ENCODE data around the gene INSC.

- TF ChIP-seq TAF1 (IDR thresholded peaks at IDR 0.05; ENCODE audit: low read depth) (no peak), MXI1 (conservative IDR thresholded peaks at IDR 0.05; ENCODE audit: poor library complexity, severe bottlenecking) (no peak), EZH2 (IDR thresholded peaks at IDR 0.05; ENCODE audit: borderline replicate concordance, insufficient read depth, low read length, poor library complexity, severe bottlenecking) (no peak), REST (IDR thresholded peaks at IDR 0.05; ENCODE audit: borderline replicate concordance) (no peak), POLR2AphosphoS5 (IDR thresholded peaks at IDR 0.05) (no peak)
- TF ChIP-seq, protein P1, sequence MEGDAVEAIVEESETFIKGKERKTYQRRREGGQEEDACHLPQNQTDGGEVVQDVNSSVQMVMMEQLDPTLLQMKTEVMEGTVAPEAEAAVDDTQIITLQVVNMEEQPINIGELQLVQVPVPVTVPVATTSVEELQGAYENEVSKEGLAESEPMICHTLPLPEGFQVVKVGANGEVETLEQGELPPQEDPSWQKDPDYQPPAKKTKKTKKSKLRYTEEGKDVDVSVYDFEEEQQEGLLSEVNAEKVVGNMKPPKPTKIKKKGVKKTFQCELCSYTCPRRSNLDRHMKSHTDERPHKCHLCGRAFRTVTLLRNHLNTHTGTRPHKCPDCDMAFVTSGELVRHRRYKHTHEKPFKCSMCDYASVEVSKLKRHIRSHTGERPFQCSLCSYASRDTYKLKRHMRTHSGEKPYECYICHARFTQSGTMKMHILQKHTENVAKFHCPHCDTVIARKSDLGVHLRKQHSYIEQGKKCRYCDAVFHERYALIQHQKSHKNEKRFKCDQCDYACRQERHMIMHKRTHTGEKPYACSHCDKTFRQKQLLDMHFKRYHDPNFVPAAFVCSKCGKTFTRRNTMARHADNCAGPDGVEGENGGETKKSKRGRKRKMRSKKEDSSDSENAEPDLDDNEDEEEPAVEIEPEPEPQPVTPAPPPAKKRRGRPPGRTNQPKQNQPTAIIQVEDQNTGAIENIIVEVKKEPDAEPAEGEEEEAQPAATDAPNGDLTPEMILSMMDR (IDR thresholded peaks at IDR 0.05; ENCODE audit: poor library complexity, severe bottlenecking), result no peak
These were observed 85.0 kb downstream of the INSC start for GRCh38 chr11:15199693-15200092.
